Colonic mucosa (tissue), 4 donors: Measurements from ENCODE around the gene JPH2. TPM values are rescaled to one million over a fixed set of nuclear protein-coding genes. Genes with fewer than 3 reads are reported as not detected.
"Not testable (repeated sequence)": the region's sequence is repeated elsewhere in the genome, so short reads cannot be mapped to it uniquely, and the experiment has no call there.

Experiments
- DNase-seq: peaks from one replicate; pipeline ENCODE4 v3.0.0-alpha.2; 2020
- H3K27ac ChIP-seq: fragments of 200-600 bp; one replicate; pipeline ENCODE4 v1.8.0; 2021
- H3K27me3 ChIP-seq: fragments of 200-600 bp; one replicate; pipeline ENCODE4 v1.8.0; 2021
- H3K36me3 ChIP-seq: fragments of 200-600 bp; one replicate; pipeline ENCODE4 v1.8.0; 2021
- H3K4me1 ChIP-seq: fragments of 200-600 bp; one replicate; pipeline ENCODE4 v1.8.0; 2021; ENCODE audit warnings: mild to moderate bottlenecking
- H3K4me3 ChIP-seq: fragments of 200-600 bp; one replicate; pipeline ENCODE4 v1.8.0; 2021
- H3K9ac ChIP-seq, 2 donors: one replicate each; pipeline ENCODE4 v1.7.0; 2013; ENCODE audit warnings: control low read depth in 2 of 2, low read depth in 2 of 2, low read length in 2 of 2
- H3K9me3 ChIP-seq: fragments of 200-600 bp; one replicate; pipeline ENCODE4 v1.8.0; 2021
- intact Hi-C: fragments of 100-400 bp; cut with DNase I; formaldehyde crosslinking; loops from one replicate; pipeline ENCODE4 v1.14.1; 2022
- total RNA-seq, 2 donors: library from RNA; stranded (reverse); fragmentation: NEBNext Ultra II Directional in 1 of 2; extraction: Animal tissue kit (Norgen Biotek cat#: 25700) in 1 of 2; gene quantifications; one replicate each; pipeline ENCODE4 v1.2.1, GENCODE V29; 2021
- TF ChIP-seq, protein P1 (sequence below): fragments of 200-600 bp; IDR thresholded peaks from one replicate; pipeline ENCODE4 v1.8.0; 2022; ENCODE audit warnings: antibody characterized with exemption, mild to moderate bottlenecking
- donor health status: healthy.
- donor health status: DM: no; HTN: no; CAD: no.
- donor health status: DM: no; HTN: no; CAD: no.

JPH2 gene
- total RNA-seq, 2 donors from 2014 or later = 1.3 to 13.8 TPM

DNA sequence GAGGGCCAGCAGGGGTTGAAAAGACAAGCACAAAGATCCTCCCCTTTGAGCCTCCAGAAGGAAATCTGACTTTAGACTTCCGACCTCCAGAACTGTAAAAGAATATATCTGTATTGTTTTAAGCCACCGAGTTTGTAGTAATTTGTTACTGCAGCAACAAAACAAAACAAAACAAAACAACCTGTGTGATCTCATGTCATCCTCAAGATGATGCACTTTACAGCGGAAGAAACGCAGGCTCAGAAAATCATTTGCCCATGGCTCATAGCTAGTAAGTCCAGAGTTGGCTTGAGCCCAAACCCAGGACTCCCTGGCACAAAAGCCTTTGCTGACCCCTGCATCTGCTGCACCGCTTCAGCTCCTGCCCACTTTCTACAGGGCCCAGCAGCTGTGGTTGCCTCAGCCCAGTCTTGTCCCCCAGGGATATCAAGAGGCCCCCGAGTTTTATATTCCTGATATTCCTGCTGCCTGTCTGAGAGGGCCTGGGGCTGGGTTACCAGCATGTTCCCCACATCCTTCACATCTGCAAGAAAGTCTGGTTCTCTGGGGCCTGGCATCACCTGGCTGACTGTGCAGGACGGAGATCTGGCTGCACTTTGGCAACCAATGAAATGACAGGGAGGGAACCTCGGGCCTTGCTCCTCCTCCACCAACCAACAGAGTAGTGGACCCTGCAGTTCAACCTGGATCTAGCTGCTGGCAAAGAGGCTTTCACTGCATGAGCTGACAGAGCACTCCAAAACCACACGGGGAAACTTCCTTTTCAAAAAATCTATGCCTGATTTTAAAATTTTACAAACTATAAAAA, 56.9 kb downstream of the JPH2 start:
- H3K36me3 ChIP-seq = no peaks in the 10 kb centered on the region
- no peak overlapping the region for H3K4me3 ChIP-seq
- no peaks in the 10 kb centered on the region for H3K4me1 ChIP-seq
- no peaks in the 10 kb centered on the region for H3K9me3 ChIP-seq
- intact Hi-C loops = no loop called here
- DNase-seq = no peak
- H3K9ac ChIP-seq = no peak overlapping the region
- H3K27me3 ChIP-seq = no peaks in the 10 kb centered on the region
- TF ChIP-seq, protein P1, sequence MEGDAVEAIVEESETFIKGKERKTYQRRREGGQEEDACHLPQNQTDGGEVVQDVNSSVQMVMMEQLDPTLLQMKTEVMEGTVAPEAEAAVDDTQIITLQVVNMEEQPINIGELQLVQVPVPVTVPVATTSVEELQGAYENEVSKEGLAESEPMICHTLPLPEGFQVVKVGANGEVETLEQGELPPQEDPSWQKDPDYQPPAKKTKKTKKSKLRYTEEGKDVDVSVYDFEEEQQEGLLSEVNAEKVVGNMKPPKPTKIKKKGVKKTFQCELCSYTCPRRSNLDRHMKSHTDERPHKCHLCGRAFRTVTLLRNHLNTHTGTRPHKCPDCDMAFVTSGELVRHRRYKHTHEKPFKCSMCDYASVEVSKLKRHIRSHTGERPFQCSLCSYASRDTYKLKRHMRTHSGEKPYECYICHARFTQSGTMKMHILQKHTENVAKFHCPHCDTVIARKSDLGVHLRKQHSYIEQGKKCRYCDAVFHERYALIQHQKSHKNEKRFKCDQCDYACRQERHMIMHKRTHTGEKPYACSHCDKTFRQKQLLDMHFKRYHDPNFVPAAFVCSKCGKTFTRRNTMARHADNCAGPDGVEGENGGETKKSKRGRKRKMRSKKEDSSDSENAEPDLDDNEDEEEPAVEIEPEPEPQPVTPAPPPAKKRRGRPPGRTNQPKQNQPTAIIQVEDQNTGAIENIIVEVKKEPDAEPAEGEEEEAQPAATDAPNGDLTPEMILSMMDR = no peak
- no peak overlapping the region for H3K27ac ChIP-seq

GRCh38 chr20:44129300-44129699, 57.7 kb downstream of the JPH2 start:
- H3K27me3 ChIP-seq, H3K9me3 ChIP-seq, intact Hi-C loops, DNase-seq, H3K4me1 ChIP-seq, H3K9ac ChIP-seq, H3K27ac ChIP-seq, H3K36me3 ChIP-seq, H3K4me3 ChIP-seq: not testable (repeated sequence)

DNA sequence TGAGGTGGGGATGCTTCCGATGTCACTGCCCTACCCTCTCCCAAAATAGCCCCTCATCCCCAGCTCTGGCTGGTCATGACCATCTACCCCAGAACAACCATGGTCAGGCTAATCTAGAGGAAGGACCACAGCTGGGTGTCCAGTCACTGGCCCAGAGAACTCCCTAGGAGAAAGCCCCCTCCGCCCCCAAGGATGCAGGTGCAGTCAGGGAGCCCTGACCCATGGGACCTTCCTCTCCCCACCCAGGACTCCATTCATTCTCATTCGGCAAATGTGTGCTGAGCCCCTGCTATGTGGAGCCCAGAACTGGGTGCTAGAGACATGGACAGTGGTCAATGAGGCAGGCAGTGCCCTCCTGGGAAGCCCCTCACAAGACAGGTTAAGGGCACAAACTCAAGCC, 60.5 kb downstream of the JPH2 start:
- Histone ChIP-seq H3K27ac (no peak overlapping the region), H3K36me3 (no peaks in the 10 kb centered on the region), H3K9me3 (no peaks in the 10 kb centered on the region), H3K9ac (no peak overlapping the region), H3K4me1 (no peaks in the 10 kb centered on the region), H3K27me3 (no peaks in the 10 kb centered on the region), H3K4me3 (no peak overlapping the region)
- no peak for DNase-seq
- intact Hi-C loops = no loop called here
- TF ChIP-seq, protein P1 = no peak

DNA sequence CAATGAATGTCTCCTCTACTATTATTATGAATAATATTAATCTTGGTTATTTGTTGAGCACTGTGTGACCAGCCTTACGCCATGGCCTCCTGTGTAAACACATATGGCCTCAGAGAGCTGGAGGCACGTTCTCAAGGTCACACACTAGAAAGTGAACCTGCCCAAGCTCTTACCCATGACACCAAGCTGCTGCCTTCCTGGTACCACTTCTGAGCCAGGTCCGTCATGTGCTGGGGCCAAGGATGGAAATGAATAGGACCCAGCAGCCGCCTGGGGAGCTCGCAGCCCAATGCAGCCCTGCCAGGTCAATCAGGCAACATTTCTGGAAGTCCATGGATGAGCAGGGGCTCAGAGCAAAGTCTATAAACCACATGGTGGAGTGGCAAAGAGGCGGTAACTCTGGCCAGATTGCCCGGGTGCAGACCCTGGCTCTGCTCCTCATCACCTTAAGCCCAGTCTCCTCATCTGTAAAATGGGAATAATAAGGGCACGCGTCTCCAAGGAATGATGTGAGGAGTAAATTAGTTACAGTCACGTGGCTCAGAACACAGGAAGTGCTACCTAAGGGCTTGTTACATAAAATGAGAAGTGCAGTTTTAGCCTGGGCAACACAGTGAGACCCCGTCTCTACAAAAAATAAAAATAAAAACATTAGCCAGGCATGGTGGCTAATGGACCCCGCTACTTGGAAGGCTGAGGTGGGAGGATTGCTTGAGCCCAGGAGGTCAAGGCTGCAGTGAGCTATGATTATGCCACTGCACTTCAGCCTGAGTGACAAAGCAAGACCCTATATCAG, 61.5 kb downstream of the JPH2 start:
- Histone ChIP-seq H3K9me3 (no peaks in the 10 kb centered on the region), H3K36me3 (no peaks in the 10 kb centered on the region), H3K4me3 (no peak overlapping the region), H3K27me3 (no peaks in the 10 kb centered on the region), H3K27ac (no peak overlapping the region), H3K4me1 (no peaks in the 10 kb centered on the region), H3K9ac (no peak overlapping the region)
- no peak for DNase-seq
- intact Hi-C loops = no loop called here
- TF ChIP-seq, protein P1 = no peak

GRCh38 chr20:44123874-44124535, 63.0 kb downstream of the JPH2 start:
- DNase-seq = no peak
- no peaks in the 10 kb centered on the region for H3K36me3 ChIP-seq
- intact Hi-C loops = no loop called here
- no peaks in the 10 kb centered on the region for H3K27me3 ChIP-seq
- H3K9ac ChIP-seq = no peak overlapping the region
- no peaks in the 10 kb centered on the region for H3K9me3 ChIP-seq
- H3K27ac ChIP-seq = no peak overlapping the region
- no peaks in the 10 kb centered on the region for H3K4me1 ChIP-seq
- TF ChIP-seq, protein P1 = no peak
- no peak overlapping the region for H3K4me3 ChIP-seq
